ENCODE measurements around the gene TBXAS1. TPM values are rescaled to one million over a fixed set of nuclear protein-coding genes. Genes with fewer than 3 reads are reported as not detected.

The TBXAS1 gene
- total RNA-seq, 4 donors from 2014 or later, result 23.0 to 128 (median 47.3) TPM

DNA sequence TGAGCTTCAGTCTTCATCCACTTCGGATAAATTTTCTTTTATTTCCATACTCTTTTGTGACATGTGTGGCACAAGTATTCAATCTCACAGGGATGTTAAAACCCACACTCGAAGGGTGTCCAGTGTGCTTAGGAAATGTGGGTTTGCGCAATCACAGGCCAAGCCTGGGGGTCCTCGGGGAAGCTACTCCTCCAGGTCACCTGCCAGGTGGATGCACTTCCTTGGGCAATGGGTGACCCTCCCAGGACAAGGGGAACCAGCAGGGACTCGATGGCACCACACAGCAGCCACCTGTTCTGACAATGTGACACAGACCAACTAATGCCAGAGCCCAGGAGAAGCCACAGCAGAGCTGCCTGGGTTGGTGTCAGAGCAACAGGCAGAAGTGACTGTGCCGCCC, 194.7 kb downstream of the TBXAS1 start:
- TF ChIP-seq, protein P1, sequence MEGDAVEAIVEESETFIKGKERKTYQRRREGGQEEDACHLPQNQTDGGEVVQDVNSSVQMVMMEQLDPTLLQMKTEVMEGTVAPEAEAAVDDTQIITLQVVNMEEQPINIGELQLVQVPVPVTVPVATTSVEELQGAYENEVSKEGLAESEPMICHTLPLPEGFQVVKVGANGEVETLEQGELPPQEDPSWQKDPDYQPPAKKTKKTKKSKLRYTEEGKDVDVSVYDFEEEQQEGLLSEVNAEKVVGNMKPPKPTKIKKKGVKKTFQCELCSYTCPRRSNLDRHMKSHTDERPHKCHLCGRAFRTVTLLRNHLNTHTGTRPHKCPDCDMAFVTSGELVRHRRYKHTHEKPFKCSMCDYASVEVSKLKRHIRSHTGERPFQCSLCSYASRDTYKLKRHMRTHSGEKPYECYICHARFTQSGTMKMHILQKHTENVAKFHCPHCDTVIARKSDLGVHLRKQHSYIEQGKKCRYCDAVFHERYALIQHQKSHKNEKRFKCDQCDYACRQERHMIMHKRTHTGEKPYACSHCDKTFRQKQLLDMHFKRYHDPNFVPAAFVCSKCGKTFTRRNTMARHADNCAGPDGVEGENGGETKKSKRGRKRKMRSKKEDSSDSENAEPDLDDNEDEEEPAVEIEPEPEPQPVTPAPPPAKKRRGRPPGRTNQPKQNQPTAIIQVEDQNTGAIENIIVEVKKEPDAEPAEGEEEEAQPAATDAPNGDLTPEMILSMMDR (IDR thresholded peaks at IDR 0.05; ENCODE audit: low read depth), result no peak

DNA sequence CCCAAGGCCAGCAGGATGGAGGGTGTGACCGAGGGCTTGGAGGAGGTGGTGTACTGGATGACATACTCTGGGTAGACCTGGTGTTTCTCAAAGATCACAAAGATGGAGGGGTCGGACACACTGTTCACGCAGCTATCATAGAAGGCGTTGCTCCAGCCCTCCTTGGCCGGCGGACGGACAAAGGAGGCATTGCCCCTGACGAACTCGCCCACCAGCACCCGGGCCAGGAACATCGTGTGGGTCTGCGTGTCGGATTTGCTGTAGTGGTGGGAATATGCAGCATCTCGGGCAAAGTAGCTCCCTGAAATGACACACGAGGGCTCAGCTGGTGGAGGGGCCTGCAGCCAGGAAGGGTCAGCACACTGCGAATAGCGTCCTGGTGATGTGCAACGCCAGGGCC, 195.5 kb downstream of the TBXAS1 start:
- TF ChIP-seq, protein P1 (IDR thresholded peaks at IDR 0.05; ENCODE audit: low read depth), result no peak

DNA sequence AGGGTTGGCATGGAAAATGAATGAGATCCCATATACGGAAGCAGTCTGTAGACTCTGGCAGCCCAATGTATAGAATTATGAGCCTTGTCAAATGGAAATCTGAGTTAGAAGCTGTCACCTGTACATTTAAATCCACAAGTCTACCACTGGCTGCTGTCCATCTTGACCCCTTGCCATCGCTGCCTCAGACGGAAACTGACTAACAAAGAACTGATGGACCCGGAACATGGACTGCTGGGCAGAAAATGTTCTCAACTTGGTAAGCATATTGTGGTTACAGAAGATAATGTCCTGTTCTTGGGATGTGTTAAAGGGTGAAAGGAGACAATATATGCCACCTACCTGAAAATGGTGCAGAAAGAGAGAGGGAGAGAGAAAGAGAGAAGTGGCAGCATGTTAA, 196.2 kb downstream of the TBXAS1 start:
- TF ChIP-seq, protein P1 (IDR thresholded peaks at IDR 0.05; ENCODE audit: low read depth), result no peak

DNA sequence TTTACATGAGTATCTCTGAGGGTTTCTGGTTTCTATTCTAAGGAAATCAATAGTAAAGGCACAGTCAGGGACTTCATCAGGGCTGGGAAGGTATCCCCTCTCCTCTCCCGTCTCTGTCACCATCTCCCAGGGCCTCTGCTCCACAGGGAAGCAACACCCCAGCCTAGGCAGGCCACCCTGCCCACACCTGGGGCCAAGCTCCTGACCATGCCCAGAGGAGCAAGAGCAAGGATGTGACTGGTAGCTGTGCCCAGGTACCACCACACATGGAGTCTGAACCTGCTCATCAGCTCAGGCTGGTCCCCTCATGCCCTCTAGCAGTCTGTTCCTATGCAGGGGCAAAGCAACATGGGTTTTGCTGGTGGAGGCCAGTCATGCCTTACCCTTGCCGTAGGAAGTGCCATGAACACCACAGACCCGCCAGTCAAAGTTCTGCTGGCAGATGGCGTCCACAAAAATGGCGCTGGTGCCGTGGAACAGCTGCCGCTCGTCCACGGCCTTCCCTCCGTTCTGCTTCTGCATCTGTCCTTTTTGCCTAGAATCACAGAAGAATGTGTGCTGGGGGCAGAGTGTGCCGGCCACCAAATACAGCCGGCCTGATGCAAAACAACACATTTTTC, 196.9 kb downstream of the TBXAS1 start:
- TF ChIP-seq, protein P1 (IDR thresholded peaks at IDR 0.05; ENCODE audit: low read depth), result no peak

DNA sequence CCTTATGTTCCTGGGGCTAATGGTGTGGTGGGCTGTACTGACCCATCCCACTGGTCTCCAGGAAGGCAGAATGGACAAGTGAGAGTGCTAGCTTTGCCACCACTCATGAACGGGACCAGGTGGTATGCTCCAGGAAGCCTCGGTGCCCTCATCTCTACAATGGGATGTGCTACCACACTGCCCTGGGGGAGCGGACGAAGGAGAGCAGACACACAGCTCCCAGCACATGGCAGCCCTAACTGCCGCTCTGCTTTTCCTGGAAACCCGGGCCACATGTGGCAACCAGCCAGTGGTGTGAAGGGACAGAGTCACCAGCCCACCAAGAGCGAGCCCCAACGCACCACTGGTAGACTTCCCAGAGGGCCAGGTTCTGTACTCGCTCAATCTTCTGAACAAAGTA, 197.9 kb downstream of the TBXAS1 start:
- TF ChIP-seq, protein P1 (IDR thresholded peaks at IDR 0.05; ENCODE audit: low read depth), result no peak

DNA sequence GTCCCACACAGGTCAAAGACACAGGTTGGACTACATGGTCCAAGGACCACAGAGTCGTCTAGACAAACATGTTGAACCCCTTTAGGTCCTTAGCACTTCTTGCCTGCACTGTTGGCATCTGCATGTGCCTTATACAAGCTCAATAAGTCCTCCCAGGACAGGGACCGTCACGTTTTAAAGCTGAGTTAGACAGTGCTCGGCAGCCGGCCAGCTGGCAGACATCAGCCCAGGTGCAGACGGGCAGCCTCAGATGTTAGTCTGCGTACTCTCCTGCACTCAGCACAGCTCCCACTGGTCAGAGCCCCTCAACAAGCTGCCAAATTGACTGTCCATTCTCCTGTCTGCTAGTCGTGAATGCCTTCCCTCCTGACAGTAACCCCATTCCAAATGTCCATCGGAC, 198.8 kb downstream of the TBXAS1 start:
- TF ChIP-seq, protein P1 (IDR thresholded peaks at IDR 0.05; ENCODE audit: low read depth), result no peak

DNA sequence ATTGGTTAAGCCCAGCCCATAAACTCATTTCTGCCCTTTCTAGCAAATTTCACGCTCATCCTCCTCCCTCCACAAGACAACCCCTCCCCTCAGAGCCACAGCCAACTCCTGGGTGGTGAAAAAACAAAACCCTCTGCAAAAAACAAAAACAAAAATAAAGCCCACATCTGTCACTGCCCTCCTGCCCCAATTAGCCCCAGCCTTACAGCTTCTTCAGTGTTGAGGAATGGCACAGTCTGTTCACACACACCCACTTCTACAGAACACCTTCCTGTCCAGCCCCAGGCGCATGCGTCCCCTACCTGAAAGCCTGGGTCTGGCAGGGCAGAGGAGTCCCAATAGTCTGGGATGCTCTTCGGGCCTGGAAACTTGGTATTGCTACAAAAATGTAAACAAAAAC, 199.2 kb downstream of the TBXAS1 start:
- TF ChIP-seq, protein P1 (IDR thresholded peaks at IDR 0.05; ENCODE audit: low read depth), result no peak
